HepG2 (cell line): Measurements from ENCODE around the gene TIFAB. TPM values are rescaled to one million over a fixed set of nuclear protein-coding genes. Genes with fewer than 3 reads are reported as not detected.
A peak's percentile ranks its signal among the peaks of the same experiment; 100 is the strongest.

ENCODE experiments used
- ATAC-seq: fragments of 200-7000 bp; cut with Tn5 transposase; 3 replicates; pipeline ENCODE4 v1.9.1; 2020; ENCODE audit warnings: mild to moderate bottlenecking, moderate library complexity
- BruUV-seq: library from RNA; stranded (reverse); fragments of 400-500 nt; replicated peaks from 2 replicates; lab custom pipeline; 2021; lab: Mats Ljungman, UMichigan
- CTCF ChIA-PET: fragments of 300-600 bp; formaldehyde crosslinking; extraction: SDS; loops from one replicate; lab custom pipeline; 2021; ENCODE audit warnings: low total read pairs, inconsistent platforms, low intra/inter-chr PET ratio; lab: Yijun Ruan, JAX
- POLR2A ChIA-PET: fragments of 350-600 bp; sonication (Branson Sonifier 250); formaldehyde crosslinking; loops from one replicate; lab custom pipeline; 2020; ENCODE audit warnings: antibody characterized with exemption, inconsistent platforms; lab: Yijun Ruan, JAX
- DNase-seq: peaks from one replicate; pipeline ENCODE4 v3.0.0-alpha.2; 2015; ENCODE audit warnings: low spot score
- FAIRE-seq: peaks from 3 replicates; lab custom pipeline; 2011; peaks lifted over from hg19 to GRCh38; lab: Jason Lieb, UNC
- H2AFZ ChIP-seq: one replicate; pipeline ENCODE4 v1.6.1; 2011; ENCODE audit warnings: low read length, inconsistent platforms
- H3K27ac ChIP-seq: fragments of 300-600 bp; 3 replicates; pipeline ENCODE4 v1.8.0; 2011; ENCODE audit warnings: mixed run types, mild to moderate bottlenecking, mixed read lengths, low read length, inconsistent platforms; ENCODE audit not compliant: insufficient read depth; ENCODE audit errors: extremely low read length
- H3K27me3 ChIP-seq, 2 experiments: fragments of 200-600 bp in 1 of 2; 2 replicates in 1 of 2; 3 replicates in 1 of 2; pipeline versions ENCODE4 v1.6.0 to v1.8.0; 2011; ENCODE audit warnings: low read length in 2 of 2, mild to moderate bottlenecking in 2 of 2, moderate library complexity in 2 of 2, inconsistent platforms in 1 of 2; ENCODE audit not compliant: insufficient read depth in 2 of 2, control insufficient read depth in 1 of 2
- H3K36me3 ChIP-seq, 2 experiments: fragments of 200-600 bp in 1 of 2; replicated peaks in 1 of 2; 2 replicates in 1 of 2; 3 replicates in 1 of 2; pipeline versions ENCODE4 v1.5.1 to v1.8.0; 2011; ENCODE audit warnings: low read length in 2 of 2, inconsistent platforms in 1 of 2; ENCODE audit not compliant: insufficient read depth in 2 of 2, control insufficient read depth in 1 of 2
- H3K4me1 ChIP-seq: 2 replicates; pipeline ENCODE4 v1.5.1; 2012; ENCODE audit warnings: low read length, inconsistent platforms; ENCODE audit not compliant: insufficient read depth
- H3K4me2 ChIP-seq: 2 replicates; pipeline ENCODE4 v1.6.0; 2011; ENCODE audit warnings: low read depth, low read length, inconsistent platforms
- H3K4me3 ChIP-seq, 3 experiments: fragments of 200-600 bp in 1 of 3; sonication (generic), shearing (Covaris generic) in 1 of 3; replicated peaks in 1 of 3; 2 replicates each; pipeline ENCODE4 v1.5.1; 2011 to 2016; ENCODE audit warnings: low read length in 3 of 3, inconsistent platforms in 2 of 3, low read depth in 2 of 3, mild to moderate bottlenecking in 2 of 3, control low read depth in 1 of 3, mixed read lengths in 1 of 3; ENCODE audit not compliant: insufficient read depth in 1 of 3
- H3K79me2 ChIP-seq: one replicate; pipeline ENCODE4 v1.6.1; 2011; ENCODE audit warnings: low read length, inconsistent platforms; ENCODE audit not compliant: insufficient read depth
- H3K9ac ChIP-seq: 2 replicates; pipeline ENCODE4 v1.6.0; 2011; ENCODE audit warnings: mild to moderate bottlenecking, low read depth, low read length, inconsistent platforms; ENCODE audit not compliant: insufficient read depth
- H3K9me3 ChIP-seq: 2 replicates; pipeline ENCODE4 v1.5.1; 2012; ENCODE audit warnings: mild to moderate bottlenecking, low read length
- H4K20me1 ChIP-seq: 2 replicates; pipeline ENCODE4 v1.6.0; 2011; ENCODE audit warnings: inconsistent platforms, mild to moderate bottlenecking, low read length, moderate library complexity; ENCODE audit not compliant: insufficient read depth
- AGO1 ChIP-seq: fragments of 200-400 bp; formaldehyde crosslinking; IDR thresholded peaks from 2 replicates; pipeline ENCODE4 v1.6.1; 2017; ENCODE audit warnings: mild to moderate bottlenecking, low read depth, low read length, moderate library complexity; ENCODE audit not compliant: poor library complexity, severe bottlenecking
- GTF2F1 ChIP-seq: fragments of 150-350 bp; IDR thresholded peaks from 2 replicates; pipeline ENCODE4 v1.6.1; 2014; ENCODE audit warnings: low read length
- RFX3 ChIP-seq: IDR thresholded peaks from 2 replicates; pipeline ENCODE4 v1.6.1; 2016; ENCODE audit warnings: missing biosample characterization, missing genetic modification reagents
- ZBTB20 ChIP-seq: sonication (generic); formaldehyde crosslinking; IDR thresholded peaks from 2 replicates; pipeline ENCODE4 v1.8.1; 2023; ENCODE audit warnings: missing genetic modification reagents, low read depth, mild to moderate bottlenecking, borderline replicate concordance
- ZBTB37 ChIP-seq: sonication (generic); formaldehyde crosslinking; IDR thresholded peaks from 2 replicates; pipeline ENCODE4 v1.4.0; 2020; ENCODE audit warnings: mild to moderate bottlenecking, missing genetic modification reagents
- ZFP62 ChIP-seq: sonication (generic); formaldehyde crosslinking; IDR thresholded peaks from 2 replicates; pipeline ENCODE4 v1.4.0; 2020; ENCODE audit warnings: missing genetic modification reagents
- ZGPAT ChIP-seq: IDR thresholded peaks from 2 replicates; pipeline ENCODE4 v1.6.1; 2016; ENCODE audit warnings: mild to moderate bottlenecking
- ZMYM3 ChIP-seq: sonication (generic); formaldehyde crosslinking; IDR thresholded peaks from 2 replicates; pipeline ENCODE4 v1.5.1; 2020; ENCODE audit warnings: mild to moderate bottlenecking, missing genetic modification reagents
- ZNF264 ChIP-seq: sonication (generic); formaldehyde crosslinking; IDR thresholded peaks from 2 replicates; pipeline ENCODE4 v1.4.0; 2020; ENCODE audit warnings: missing genetic modification reagents
- ZNF33B ChIP-seq: sonication (generic); formaldehyde crosslinking; IDR thresholded peaks from 2 replicates; pipeline ENCODE4 v1.5.1; 2020; ENCODE audit warnings: mild to moderate bottlenecking, missing genetic modification reagents
- ZNF567 ChIP-seq: sonication (generic); formaldehyde crosslinking; IDR thresholded peaks from 2 replicates; pipeline ENCODE4 v1.8.1; 2023; ENCODE audit warnings: mild to moderate bottlenecking, missing genetic modification reagents, borderline replicate concordance
- WGBS: methylation state at CpG from one replicate; pipeline ENCODE4 v1.1.6; 2017; ENCODE audit warnings: low lambda C conversion rate; 5-methylcytosine and 5-hydroxymethylcytosine counted together
- in situ Hi-C: cut with HindIII; loops from 2 replicates; pipeline ENCODE4 v1.10.0; 2017; ENCODE audit warnings: low pct_unique_long_range_greater_than_20kb; ENCODE audit not compliant: extremely low pct_ligation_motif_present
- intact Hi-C: fragments of 100-400 bp; cut with micrococcal nuclease; formaldehyde crosslinking; loops from one replicate; pipeline ENCODE4 v1.10.0; 2022; ENCODE audit not compliant: unreplicated experiment
- polyA plus RNA-seq, 8 experiments: library from polyadenylated mRNA; depleted of rRNA in 3 of 8; stranded (reverse) in 7 of 8; unstranded in 1 of 8; fragments of >200 nt; fragmentation: Illumina TruSeq in 4 of 8; extraction: Trizol in 4 of 8; gene quantifications; 2 replicates each; pipeline versions ENCODE4 v1.2.1 to v1.2.3, GENCODE V29; 2011 to 2016; ENCODE audit warnings: low read depth in 4 of 8, missing spikeins in 1 of 8, mixed read lengths in 1 of 8; ENCODE audit not compliant: insufficient read depth in 1 of 8
- total RNA-seq, 5 experiments: library from RNA; depleted of rRNA; stranded (reverse); fragments of >200 nt; fragmentation: Illumina TruSeq; extraction: Trizol; gene quantifications; 2 replicates each; pipeline ENCODE4 v1.2.3, GENCODE V29; 2016; ENCODE audit warnings: low read depth in 1 of 5
- TF ChIP-seq, protein P1 (sequence below): sonication (generic); formaldehyde crosslinking; conservative IDR thresholded peaks from 2 replicates; pipeline ENCODE4 v1.8.0; 2022; ENCODE audit warnings: low read depth, missing genetic modification reagents

TIFAB gene
- total and polyA plus RNA-seq, 2 of the 13 experiments (the other 11 are each of a cell fraction or from before 2014, with no cell fraction given) = not detected

DNA sequence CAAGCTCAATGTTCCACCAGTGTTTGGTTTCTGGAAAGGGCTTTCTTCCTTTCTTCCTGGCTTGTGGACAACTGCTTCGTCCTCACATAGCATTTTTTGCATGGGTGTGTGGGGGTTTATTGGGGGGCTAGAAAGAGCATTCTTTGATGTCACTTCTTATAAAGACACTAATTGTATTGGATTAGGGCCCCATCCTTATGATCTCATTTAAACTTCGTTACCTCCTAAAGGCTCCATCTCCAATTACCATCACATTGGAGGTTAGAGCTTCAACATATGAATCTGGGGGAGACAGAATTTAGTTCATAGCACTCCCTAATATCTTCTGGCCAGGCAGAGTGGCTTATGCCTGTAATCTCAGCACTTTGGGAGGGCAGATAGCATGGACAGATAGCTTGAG is 47.1 kb downstream of the TIFAB start:
- Histone ChIP-seq H2AFZ (no peak overlapping the region), H3K4me1 (peaks cover 12% of the 10 kb centered on the region), H3K9ac (no peak overlapping the region), H3K4me2 (no peak overlapping the region), H3K27ac (no peak overlapping the region), H3K4me3 (no peak overlapping the region), H3K27me3 (no peaks in the 10 kb centered on the region), H3K79me2 (no peaks in the 10 kb centered on the region), H3K36me3 (no peaks in the 10 kb centered on the region), H3K9me3 (no peaks in the 10 kb centered on the region), H4K20me1 (no peaks in the 10 kb centered on the region)
- ChIA-PET CTCF (no interaction called here), POLR2A (no interaction called here)
- intact Hi-C loops (no loop called here), in situ Hi-C loops (no loop called here)
- TF ChIP-seq ZNF264 (CRISPR knock-in tag) (peak; percentile 93), ZGPAT (CRISPR knock-in tag) (no peak), AGO1 (no peak)
- no TSS peak for BruUV-seq
- ATAC-seq (no peak), DNase-seq (no peak), FAIRE-seq (no peak)
- WGBS = 5% methylated on average over 2 of the region's 2 CpGs

DNA sequence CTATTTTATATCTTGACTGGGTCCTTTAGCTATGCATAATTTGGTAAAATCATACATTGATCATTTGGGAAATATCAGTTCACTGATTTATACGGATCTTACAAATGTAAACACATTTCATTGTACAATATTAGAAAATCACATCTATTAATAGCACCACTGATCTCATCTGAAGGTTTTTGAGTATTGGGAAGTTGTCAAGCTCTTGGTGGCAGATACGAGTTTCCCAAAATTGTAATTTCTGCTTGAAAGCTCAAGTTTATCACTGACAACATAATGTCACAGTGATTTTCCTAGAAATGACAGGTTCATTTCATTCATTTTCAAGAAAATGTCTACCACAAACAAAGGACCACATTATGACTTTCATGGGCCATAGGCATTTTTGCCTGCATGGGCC is 50.1 kb downstream of the TIFAB start:
- no peaks in the 10 kb centered on the region for H3K36me3 ChIP-seq
- H3K27ac ChIP-seq = no peak overlapping the region
- peaks cover 16% of the 10 kb centered on the region for H3K79me2 ChIP-seq
- intact Hi-C loops = no loop called here
- WGBS = 79% methylated on average over 2 of the region's 2 CpGs
- peaks cover 33% of the 10 kb centered on the region for H3K4me1 ChIP-seq
- H3K9me3 ChIP-seq = no peaks in the 10 kb centered on the region
- ChIA-PET POLR2A (no interaction called here), CTCF (no interaction called here)
- no peak overlapping the region for H3K9ac ChIP-seq
- no peak for TF ChIP-seq ZFP62
- TF ChIP-seq, protein P1, sequence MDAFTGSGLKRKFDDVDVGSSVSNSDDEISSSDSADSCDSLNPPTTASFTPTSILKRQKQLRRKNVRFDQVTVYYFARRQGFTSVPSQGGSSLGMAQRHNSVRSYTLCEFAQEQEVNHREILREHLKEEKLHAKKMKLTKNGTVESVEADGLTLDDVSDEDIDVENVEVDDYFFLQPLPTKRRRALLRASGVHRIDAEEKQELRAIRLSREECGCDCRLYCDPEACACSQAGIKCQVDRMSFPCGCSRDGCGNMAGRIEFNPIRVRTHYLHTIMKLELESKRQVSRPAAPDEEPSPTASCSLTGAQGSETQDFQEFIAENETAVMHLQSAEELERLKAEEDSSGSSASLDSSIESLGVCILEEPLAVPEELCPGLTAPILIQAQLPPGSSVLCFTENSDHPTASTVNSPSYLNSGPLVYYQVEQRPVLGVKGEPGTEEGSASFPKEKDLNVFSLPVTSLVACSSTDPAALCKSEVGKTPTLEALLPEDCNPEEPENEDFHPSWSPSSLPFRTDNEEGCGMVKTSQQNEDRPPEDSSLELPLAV (CRISPR knock-in tag) = no peak
- TF ChIP-seq ZBTB37 (CRISPR knock-in tag) = no peak
- no peak for TF ChIP-seq ZBTB20 (CRISPR knock-in tag)
- no peak for TF ChIP-seq ZNF567
- no peak for TF ChIP-seq GTF2F1
- no peak for TF ChIP-seq ZMYM3 (CRISPR knock-in tag)
- TF ChIP-seq RFX3 (CRISPR knock-in tag) = no peak
- TF ChIP-seq ZNF33B (CRISPR knock-in tag) = no peak
- FAIRE-seq = no peak
- DNase-seq = no peak
- H3K4me2 ChIP-seq = no peak overlapping the region
- H3K27me3 ChIP-seq = no peaks in the 10 kb centered on the region
- in situ Hi-C loops = no loop called here
- no peak overlapping the region for H2AFZ ChIP-seq
- H3K4me3 ChIP-seq = no peak overlapping the region
- no peak for ATAC-seq
- BruUV-seq = no TSS peak
- peaks cover 11% of the 10 kb centered on the region; the same call in 1 of the 2 replicates for H4K20me1 ChIP-seq
